ENCODE measurements around the gene TDRD15.
"Not testable (repeated sequence)": the region's sequence is repeated elsewhere in the genome, so short reads cannot be mapped to it uniquely, and the experiment has no call there.

DNA sequence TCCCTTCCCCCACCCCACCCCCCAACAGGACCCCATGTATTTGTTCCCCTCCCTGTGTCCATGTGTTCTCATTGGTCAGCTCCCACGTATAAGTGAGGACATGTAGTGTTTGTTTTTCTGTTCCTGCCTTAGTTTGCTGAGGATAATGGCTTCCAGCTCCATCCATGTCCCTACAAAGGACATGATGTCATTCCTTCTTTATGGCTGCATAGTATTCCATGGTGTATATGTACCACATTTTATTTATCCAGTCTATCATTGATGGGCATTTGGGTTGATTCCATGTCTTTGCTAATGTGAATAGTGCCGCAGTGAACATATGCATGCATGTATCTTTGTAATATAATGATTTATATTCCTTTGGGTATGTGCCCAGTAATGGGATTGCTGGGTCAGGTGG lies 27.5 kb downstream of the TDRD15 start:
- TF ChIP-seq, protein P1, sequence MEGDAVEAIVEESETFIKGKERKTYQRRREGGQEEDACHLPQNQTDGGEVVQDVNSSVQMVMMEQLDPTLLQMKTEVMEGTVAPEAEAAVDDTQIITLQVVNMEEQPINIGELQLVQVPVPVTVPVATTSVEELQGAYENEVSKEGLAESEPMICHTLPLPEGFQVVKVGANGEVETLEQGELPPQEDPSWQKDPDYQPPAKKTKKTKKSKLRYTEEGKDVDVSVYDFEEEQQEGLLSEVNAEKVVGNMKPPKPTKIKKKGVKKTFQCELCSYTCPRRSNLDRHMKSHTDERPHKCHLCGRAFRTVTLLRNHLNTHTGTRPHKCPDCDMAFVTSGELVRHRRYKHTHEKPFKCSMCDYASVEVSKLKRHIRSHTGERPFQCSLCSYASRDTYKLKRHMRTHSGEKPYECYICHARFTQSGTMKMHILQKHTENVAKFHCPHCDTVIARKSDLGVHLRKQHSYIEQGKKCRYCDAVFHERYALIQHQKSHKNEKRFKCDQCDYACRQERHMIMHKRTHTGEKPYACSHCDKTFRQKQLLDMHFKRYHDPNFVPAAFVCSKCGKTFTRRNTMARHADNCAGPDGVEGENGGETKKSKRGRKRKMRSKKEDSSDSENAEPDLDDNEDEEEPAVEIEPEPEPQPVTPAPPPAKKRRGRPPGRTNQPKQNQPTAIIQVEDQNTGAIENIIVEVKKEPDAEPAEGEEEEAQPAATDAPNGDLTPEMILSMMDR (conservative IDR thresholded peaks at IDR 0.05 in 1 of 2, IDR thresholded peaks at IDR 0.05 in 1 of 2; ENCODE audit: extremely low read depth in 1 of 2, insufficient read depth in 1 of 2, low read depth in 1 of 2, low read length in 2 of 2): not testable (repeated sequence)
- TF ChIP-seq EZH2 (IDR thresholded peaks at IDR 0.05; ENCODE audit: borderline replicate concordance, low read length): not testable (repeated sequence)

Measured in mammary epithelial cell (primary cell).